Measurements from ENCODE around the gene U2SURP. TPM values are rescaled to one million over a fixed set of nuclear protein-coding genes. Genes with fewer than 3 reads are reported as not detected.

The U2SURP gene
- total RNA-seq, 2 experiments from 2014 or later, result 111 to 123 TPM

- POLR2A ChIA-PET, result no interaction called here
- H3K27me3 Mint-ChIP-seq, result peaks cover under 1% of the 10 kb centered on the region
- CTCF ChIA-PET, result interaction anchor here (0.6 to 0.7 kb wide), 2 partner anchors 477 to 679 kb away, joined by 3 to 5 read pairs; no protein-coding TSS in a partner anchor
- H3K9me3 Mint-ChIP-seq, result peaks cover 6% of the 10 kb centered on the region
- H3K36me3 Mint-ChIP-seq (ENCODE audit: low read depth), result peaks cover 2% of the 10 kb centered on the region
- peaks cover 10% of the 10 kb centered on the region for H3K4me1 Mint-ChIP-seq
- H3K4me3 Mint-ChIP-seq, result no peak overlapping the region
- no peak for DNase-seq
- H3K27ac Mint-ChIP-seq, result no peak overlapping the region
These were observed 83.7 kb downstream of the U2SURP start for GRCh38 chr3:143084856-143085731.

- ChIA-PET POLR2A (no interaction called here), CTCF (no interaction called here)
- Mint-ChIP-seq H3K9me3 (peaks cover 6% of the 10 kb centered on the region), H3K36me3 (ENCODE audit: low read depth) (peaks cover 2% of the 10 kb centered on the region), H3K27me3 (no peaks in the 10 kb centered on the region), H3K27ac (no peak overlapping the region), H3K4me1 (peaks cover 2% of the 10 kb centered on the region), H3K4me3 (no peak overlapping the region)
- no peak for DNase-seq
These were observed 87.5 kb downstream of the U2SURP start for GRCh38 chr3:143088835-143089234.

- Mint-ChIP-seq H3K4me1 (no peaks in the 10 kb centered on the region), H3K4me3 (no peak overlapping the region), H3K36me3 (ENCODE audit: low read depth) (no peaks in the 10 kb centered on the region), H3K9me3 (peaks cover 2% of the 10 kb centered on the region), H3K27me3 (no peaks in the 10 kb centered on the region), H3K27ac (no peak overlapping the region)
- DNase-seq, result no peak
- ChIA-PET POLR2A (no interaction called here), CTCF (no interaction called here)
These were observed 88.6 kb downstream of the U2SURP start for GRCh38 chr3:143089965-143090364.

GRCh38 chr3:143090486-143090885, 89.1 kb downstream of the U2SURP start:
- ChIA-PET POLR2A (no interaction called here), CTCF (no interaction called here)
- Mint-ChIP-seq H3K27ac (no peak overlapping the region), H3K4me3 (no peak overlapping the region), H3K9me3 (no peaks in the 10 kb centered on the region), H3K27me3 (no peaks in the 10 kb centered on the region), H3K4me1 (no peaks in the 10 kb centered on the region), H3K36me3 (ENCODE audit: low read depth) (no peaks in the 10 kb centered on the region)
- no peak for DNase-seq

- Mint-ChIP-seq H3K27ac (no peak overlapping the region), H3K4me1 (no peaks in the 10 kb centered on the region)
- POLR2A ChIA-PET, result no interaction called here
These were observed 89.8 kb downstream of the U2SURP start for GRCh38 chr3:143090976-143091837.

GRCh38 chr3:143092191-143092590, 90.8 kb downstream of the U2SURP start:
- CTCF ChIA-PET, result interaction anchor here (1.5 kb wide), 1 partner anchor 11 kb away, joined by 3 read pairs; no protein-coding TSS in a partner anchor
- Mint-ChIP-seq H3K4me3 (no peak overlapping the region), H3K4me1 (no peaks in the 10 kb centered on the region), H3K27me3 (no peaks in the 10 kb centered on the region), H3K27ac (no peak overlapping the region), H3K9me3 (peaks cover 2% of the 10 kb centered on the region), H3K36me3 (ENCODE audit: low read depth) (no peaks in the 10 kb centered on the region)
- no peak for DNase-seq
- POLR2A ChIA-PET, result no interaction called here

More at GRCh38 chr3:143090976-143091837, 89.8 kb downstream of the U2SURP start:
- H3K9me3 Mint-ChIP-seq, result no peaks in the 10 kb centered on the region
- no peak overlapping the region for H3K4me3 Mint-ChIP-seq
- CTCF ChIA-PET, result interaction anchor here (1.5 kb wide), 1 partner anchor 10 kb away, joined by 3 read pairs; no protein-coding TSS in a partner anchor
- H3K27me3 Mint-ChIP-seq, result no peaks in the 10 kb centered on the region
- no peaks in the 10 kb centered on the region for H3K36me3 Mint-ChIP-seq (ENCODE audit: low read depth)
- no peak for DNase-seq

GRCh38 chr3:143095813-143096212, 94.4 kb downstream of the U2SURP start:
- ChIA-PET CTCF (interaction anchor here (0.6 to 1.2 kb wide), 2 partner anchors 12 to 363 kb away, joined by 3 read pairs; no protein-coding TSS in a partner anchor), POLR2A (no interaction called here)
- no peak for DNase-seq
- peaks cover 2% of the 10 kb centered on the region for H3K9me3 Mint-ChIP-seq
- H3K36me3 Mint-ChIP-seq (ENCODE audit: low read depth), result no peaks in the 10 kb centered on the region
- H3K27ac Mint-ChIP-seq, result no peak overlapping the region
- H3K4me1 Mint-ChIP-seq, result no peaks in the 10 kb centered on the region
- H3K4me3 Mint-ChIP-seq, result no peak overlapping the region
- no peaks in the 10 kb centered on the region for H3K27me3 Mint-ChIP-seq

GRCh38 chr3:143098032-143098764, 96.8 kb downstream of the U2SURP start:
- Mint-ChIP-seq H3K4me1 (no peaks in the 10 kb centered on the region), H3K36me3 (ENCODE audit: low read depth) (no peaks in the 10 kb centered on the region), H3K27me3 (no peaks in the 10 kb centered on the region), H3K4me3 (no peak overlapping the region), H3K9me3 (peaks cover 2% of the 10 kb centered on the region), H3K27ac (no peak overlapping the region)
- CTCF ChIA-PET, result interaction anchor here (1.5 kb wide), 1 partner anchor 17 kb away, joined by 3 read pairs; no protein-coding TSS in a partner anchor
- no peak for DNase-seq
- POLR2A ChIA-PET, result no interaction called here

- peaks cover 3% of the 10 kb centered on the region for H3K9me3 Mint-ChIP-seq
- H3K27me3 Mint-ChIP-seq, result no peaks in the 10 kb centered on the region
- no peaks in the 10 kb centered on the region for H3K36me3 Mint-ChIP-seq (ENCODE audit: low read depth)
- no peaks in the 10 kb centered on the region for H3K4me1 Mint-ChIP-seq
- DNase-seq, result no peak
- ChIA-PET CTCF (no interaction called here), POLR2A (no interaction called here)
- no peak overlapping the region for H3K4me3 Mint-ChIP-seq
- no peak overlapping the region for H3K27ac Mint-ChIP-seq
These were observed 97.8 kb downstream of the U2SURP start for GRCh38 chr3:143099210-143099609.

- peaks cover 7% of the 10 kb centered on the region for H3K9me3 Mint-ChIP-seq
- no peak overlapping the region for H3K27ac Mint-ChIP-seq
- H3K36me3 Mint-ChIP-seq (ENCODE audit: low read depth), result no peaks in the 10 kb centered on the region
- H3K27me3 Mint-ChIP-seq, result no peaks in the 10 kb centered on the region
- ChIA-PET CTCF (no interaction called here), POLR2A (no interaction called here)
- H3K4me3 Mint-ChIP-seq, result no peak overlapping the region
- DNase-seq, result no peak
- H3K4me1 Mint-ChIP-seq, result no peaks in the 10 kb centered on the region
These were observed 98.3 kb downstream of the U2SURP start for GRCh38 chr3:143099690-143100089.

GRCh38 chr3:143100451-143100850, 99.1 kb downstream of the U2SURP start:
- POLR2A ChIA-PET, result no interaction called here
- no peak overlapping the region for H3K27ac Mint-ChIP-seq
- no peak overlapping the region for H3K4me3 Mint-ChIP-seq
- no peaks in the 10 kb centered on the region for H3K27me3 Mint-ChIP-seq
- H3K4me1 Mint-ChIP-seq, result no peaks in the 10 kb centered on the region
- CTCF ChIA-PET, result no interaction called here
- peaks cover 15% of the 10 kb centered on the region for H3K9me3 Mint-ChIP-seq
- no peaks in the 10 kb centered on the region for H3K36me3 Mint-ChIP-seq (ENCODE audit: low read depth)
- DNase-seq, result no peak

GRCh38 chr3:143101792-143102381, 100.5 kb downstream of the U2SURP start:
- ChIA-PET CTCF (no interaction called here), POLR2A (no interaction called here)

More at GRCh38 chr3:143101792-143102381, 100.5 kb downstream of the U2SURP start:
- Mint-ChIP-seq H3K4me3 (no peak overlapping the region), H3K27ac (no peak overlapping the region), H3K36me3 (ENCODE audit: low read depth) (no peaks in the 10 kb centered on the region), H3K9me3 (peaks cover 24% of the 10 kb centered on the region), H3K27me3 (no peaks in the 10 kb centered on the region), H3K4me1 (no peaks in the 10 kb centered on the region)
- no peak for DNase-seq
